Astrocyte of the hippocampus (primary cell): ENCODE data around the gene AK5.
"Not testable (repeated sequence)": the region's sequence is repeated elsewhere in the genome, so short reads cannot be mapped to it uniquely, and the experiment has no call there.

Source experiments
- DNase-seq: peaks from one replicate; pipeline ENCODE4 v3.0.0; 2011; ENCODE audit warnings: low read depth, low spot score

Gene AK5

GRCh38 chr1:77399250-77400086 lies 117.6 kb downstream of the AK5 start:
- DNase-seq = peak; percentile 33

DNA sequence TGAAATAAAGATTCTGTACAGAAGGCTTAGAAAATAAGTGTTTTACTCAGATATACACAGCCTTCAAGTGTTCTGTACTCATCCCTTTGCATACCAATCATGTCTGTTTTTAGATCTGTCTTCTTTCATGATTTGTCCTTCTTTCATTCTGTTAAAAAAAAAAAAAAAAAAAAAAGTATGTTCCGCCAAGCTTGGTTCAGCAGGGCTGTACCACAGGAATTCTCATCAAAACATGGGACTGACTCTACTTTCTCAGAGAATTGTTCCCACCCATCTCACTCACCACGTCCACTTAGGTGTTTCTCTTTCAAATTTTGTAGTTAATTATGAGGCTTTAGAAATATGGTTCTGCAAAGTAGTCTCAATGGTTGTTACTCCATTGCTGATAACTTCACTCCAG lies 119.0 kb downstream of the AK5 start:
- peak; percentile 65 for DNase-seq

- DNase-seq = no peak
Measured at GRCh38 chr1:77401384-77401783, 119.6 kb downstream of the AK5 start.

DNA sequence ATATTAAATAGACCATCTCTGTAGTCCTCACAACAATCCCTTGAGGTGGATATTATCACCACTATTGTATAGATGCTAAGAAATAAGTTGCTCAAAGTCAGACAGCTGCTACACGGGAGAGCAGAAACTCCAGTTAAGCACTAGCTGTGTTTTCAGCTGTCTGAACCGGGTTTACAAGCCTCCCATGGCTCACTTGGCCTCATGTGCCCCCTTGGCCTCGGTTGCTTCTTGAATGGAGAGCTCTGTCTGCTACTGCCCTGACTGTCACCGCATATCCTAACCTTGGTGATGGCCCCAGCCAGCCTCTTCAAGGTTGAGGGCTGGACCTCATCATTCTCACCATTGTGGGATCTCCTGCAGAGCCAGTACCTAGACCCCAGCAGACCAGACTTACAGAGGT lies 123.4 kb downstream of the AK5 start:
- no peak for DNase-seq

DNA sequence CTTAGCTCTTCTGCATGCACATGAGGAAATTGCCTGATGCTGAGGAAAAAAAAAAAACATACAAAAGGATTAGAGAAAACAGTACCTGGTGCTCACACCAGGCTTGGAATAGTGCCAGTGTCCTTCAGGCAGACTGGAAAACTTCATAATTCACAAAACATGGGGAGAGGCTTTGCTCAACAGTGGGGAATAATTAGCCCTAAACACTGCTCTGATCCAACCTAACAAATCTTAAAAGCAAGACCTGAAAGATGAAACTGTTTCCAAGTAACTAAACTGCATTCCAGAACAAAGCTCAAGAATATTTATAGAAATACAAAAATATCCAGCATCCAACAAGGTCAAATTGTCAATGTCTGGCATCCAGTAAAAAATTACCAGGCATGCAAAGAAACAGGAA lies 124.8 kb downstream of the AK5 start:
- peak; percentile 49 for DNase-seq

GRCh38 chr1:77407738-77408375 lies 126.0 kb downstream of the AK5 start:
- DNase-seq = peak; percentile 61

DNA sequence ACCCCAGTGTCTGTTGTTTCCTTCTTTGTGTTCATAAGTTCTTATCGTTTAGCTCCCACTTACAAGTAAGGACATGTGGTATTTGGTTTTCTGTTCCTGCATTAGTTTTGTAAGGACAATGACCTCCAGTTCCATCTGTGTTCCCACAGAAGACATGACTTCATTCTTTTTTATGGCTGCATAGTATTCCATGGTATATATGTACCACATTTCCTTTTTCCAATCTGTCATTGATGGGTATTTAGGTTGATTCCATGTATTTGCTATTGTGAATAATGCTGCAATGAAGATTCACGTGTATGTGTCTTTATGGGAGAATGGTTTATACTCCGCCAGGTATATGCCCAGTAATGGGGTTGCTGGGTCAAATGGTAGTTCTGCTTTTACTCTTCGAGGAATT lies 127.1 kb downstream of the AK5 start:
- DNase-seq = not testable (repeated sequence)

DNA sequence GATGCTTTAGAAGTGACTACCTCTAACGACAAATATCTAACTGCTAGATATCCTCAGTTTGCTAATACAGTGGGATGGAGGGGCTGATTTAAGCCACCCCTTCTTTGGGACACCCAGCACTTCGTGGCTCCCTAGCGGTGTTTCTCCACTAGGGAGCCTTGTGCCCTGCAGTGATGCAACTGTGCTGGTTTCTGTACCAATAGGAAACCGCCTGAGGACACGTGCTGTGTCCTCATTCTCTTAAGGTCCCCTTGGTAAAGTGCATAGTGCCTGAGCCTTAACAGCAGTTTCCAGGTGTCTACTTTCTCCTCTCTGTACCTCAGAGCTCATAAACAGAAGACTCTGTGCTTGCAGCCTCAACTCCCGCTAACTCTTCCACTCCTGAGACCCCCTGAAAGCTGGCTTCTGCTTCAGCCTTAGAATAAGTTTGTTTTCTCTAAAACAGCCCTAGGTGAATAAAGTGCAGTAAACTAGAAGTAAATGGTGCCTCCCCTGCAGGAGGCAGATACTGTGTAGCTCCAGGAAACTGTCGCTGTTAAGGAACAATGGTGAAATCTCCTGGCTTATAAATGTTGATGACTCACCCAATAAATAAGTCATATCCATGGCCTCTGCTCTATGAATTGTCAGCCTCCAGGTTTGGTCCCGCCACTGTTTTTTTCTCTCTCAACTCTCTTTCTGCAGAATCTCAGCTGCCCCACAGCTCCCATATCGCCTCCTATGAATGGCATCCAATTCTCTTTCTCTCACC lies 130.4 kb downstream of the AK5 start:
- peak; percentile 22 for DNase-seq

- DNase-seq = no peak
Measured at GRCh38 chr1:77412820-77413530, 131.2 kb downstream of the AK5 start.

- peak; percentile 3 for DNase-seq
Measured at GRCh38 chr1:77413541-77414335, 131.9 kb downstream of the AK5 start.

DNA sequence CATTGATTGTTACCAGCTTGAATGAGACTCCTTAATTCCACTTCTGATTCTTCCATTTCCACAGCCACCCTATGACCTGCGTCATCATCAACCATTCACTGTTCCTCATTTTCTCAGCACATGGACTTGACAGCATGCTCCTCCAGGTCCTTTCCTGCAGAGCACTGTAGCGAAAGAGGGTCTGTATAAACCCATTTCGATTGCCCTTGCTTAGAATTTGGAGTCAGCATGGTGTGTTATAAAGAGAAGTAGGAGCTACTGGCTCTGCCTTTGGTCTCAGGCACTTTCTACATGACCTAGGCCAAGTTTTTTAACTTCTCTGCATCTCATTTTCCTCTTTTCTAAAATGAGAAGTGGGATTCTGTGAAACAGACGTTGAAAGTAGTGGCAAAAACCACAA lies 133.8 kb downstream of the AK5 start:
- no peak for DNase-seq

DNA sequence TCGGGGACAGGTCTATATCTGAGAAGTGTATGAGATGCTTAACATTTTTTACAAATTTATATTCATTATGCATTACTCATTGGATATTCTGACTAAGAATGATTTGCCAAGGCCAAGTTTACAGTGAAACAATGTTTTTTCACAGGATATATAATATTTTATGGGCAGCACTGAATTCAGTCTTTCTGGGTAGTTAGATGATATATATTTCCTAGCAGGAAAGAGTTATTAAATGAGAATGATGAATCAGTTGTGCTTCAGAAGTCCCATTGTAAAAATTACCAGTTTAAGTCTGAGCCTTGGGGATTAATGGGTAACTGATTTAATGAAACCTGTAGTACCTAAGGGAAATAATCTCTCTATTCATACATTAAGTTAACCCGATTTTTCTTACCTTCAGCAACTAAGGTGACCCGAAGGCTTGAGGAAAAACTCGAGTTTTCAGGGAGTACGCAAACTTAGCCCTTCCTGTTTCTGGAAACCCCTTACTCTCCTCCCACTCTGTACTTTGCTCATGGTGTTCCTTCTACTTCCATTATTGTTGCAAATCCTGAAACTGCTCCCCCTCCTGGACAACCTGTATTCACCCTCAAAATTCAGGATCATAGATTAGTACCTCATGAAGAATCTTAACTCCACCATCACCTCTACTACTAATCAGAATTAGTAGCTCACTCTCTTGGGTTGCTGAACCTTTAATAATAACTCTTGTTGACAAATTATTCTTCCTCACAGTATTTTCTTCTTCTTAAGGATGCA lies 135.1 kb downstream of the AK5 start:
- no peak for DNase-seq

GRCh38 chr1:77418055-77418454 lies 136.2 kb downstream of the AK5 start:
- not testable (repeated sequence) for DNase-seq

DNA sequence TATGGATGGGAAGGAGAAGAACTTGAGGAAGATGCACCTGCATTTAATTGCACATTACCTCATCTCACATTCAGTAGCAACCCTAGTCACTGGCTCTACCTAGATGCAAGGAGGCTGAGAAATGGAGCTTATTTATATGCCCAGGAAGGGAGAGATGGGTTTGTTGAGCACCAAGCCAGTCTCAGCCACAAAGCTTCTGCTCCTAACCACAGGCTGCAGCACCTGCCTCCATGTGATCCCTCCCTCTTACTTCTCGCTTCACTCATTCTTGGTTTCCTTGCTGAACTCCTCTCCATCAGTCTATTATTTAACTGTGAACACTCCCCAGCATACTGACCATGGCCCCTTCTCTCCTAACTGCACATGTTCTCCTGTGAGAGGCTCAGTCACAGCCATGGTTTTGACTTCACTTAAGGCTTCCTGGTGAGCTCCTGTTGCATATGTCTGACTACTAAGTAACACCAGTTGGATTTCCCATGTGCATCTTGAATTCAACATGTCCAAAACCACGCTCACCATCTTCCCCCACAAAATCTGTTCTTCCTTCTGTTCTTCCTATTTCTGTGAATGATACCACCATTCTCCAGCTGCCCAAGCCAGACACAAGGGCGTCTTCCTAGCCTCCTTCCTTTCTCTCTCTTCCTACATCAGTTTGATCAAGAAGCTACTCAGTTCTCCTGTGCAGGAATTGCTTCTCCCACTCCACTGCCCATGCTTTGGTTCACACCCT lies 139.8 kb downstream of the AK5 start:
- DNase-seq = no peak

DNA sequence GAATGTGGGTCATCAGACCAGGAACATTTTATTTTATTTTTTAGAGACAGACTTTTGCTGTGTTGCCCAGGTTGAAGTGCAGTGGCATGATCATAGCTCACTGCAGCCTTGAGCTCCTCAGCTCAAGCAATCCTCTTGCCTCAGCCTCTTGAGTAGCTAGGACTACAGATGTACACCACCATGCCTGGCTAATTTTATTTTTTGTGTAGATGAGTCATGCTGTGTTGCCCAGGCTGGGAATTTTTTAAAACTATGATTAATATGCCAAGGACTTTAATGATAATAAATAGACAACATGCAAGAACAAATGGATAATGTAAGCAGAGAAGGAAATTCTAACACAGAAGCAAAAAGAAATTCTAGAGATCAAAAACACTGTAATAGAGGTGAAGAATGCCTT lies 142.4 kb downstream of the AK5 start:
- no peak for DNase-seq

DNA sequence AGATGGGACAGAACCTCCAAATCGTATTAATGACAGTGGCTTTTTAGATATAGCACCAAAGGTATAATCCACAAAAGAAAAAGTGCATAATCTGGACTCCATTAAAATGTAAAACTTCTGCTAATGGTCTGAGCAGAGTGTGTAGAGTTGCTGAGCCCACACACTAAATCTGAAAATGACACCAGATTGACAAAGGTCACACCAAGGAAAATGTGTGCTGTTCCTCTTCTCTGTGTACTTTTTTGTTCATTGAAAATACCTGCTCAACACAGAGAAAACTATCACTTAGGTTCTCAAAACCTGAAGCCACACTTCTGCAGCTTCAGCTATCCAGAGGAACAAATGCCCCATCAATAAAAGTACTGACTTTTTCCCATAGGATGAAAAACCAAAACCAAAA lies 146.2 kb downstream of the AK5 start:
- no peak for DNase-seq

DNA sequence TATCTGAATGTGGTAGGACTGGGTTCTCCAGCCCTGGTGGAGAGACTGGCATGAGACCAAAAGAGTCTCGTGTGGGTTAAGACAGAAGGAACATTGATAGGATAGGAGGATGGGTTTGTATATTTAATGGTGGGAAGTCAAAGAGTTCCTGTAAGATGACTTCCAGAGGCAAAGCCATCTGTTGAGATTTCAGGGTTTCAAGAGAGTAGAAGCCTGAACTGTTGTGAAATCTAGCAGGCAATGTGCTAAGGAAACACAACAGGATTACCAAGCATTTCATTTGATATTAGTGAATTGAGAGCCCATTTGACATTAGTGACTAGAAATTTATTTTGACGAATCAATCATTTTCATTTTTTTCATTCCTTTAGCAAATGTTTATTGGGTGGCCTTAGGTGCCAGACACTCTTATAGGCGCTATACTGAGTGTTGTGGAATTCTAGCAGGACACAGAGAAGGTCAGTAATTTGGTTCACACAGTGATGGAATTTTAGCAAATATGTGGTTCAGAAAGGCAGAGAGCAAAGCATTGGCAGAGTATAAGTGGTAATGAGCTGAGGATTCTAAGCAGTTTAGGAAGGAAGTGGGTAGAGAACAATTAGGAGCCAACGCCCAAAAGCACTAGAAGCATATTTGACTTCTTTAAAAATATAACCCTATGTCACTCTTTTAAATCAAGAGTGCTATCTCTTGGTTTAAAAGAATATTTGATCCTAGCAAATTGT lies 149.3 kb downstream of the AK5 start:
- DNase-seq = no peak

DNA sequence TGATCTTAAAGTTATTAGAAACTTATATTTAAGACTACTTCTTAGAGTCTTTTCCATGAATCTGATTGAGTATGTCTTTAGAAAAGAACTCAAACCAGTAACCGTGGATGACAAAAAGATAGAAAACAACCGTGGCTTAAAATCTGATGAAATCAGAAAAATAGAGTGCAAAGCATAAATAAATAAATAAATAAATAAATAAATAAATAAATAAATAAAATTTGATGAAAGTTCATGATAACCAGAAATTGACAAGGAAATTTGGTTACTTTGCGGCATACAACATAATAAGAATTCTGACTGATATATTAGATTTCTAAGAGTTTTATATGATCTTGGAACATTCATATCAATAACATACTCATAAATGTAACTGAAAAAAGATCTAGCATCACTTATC lies 152.1 kb downstream of the AK5 start:
- DNase-seq = no peak

DNA sequence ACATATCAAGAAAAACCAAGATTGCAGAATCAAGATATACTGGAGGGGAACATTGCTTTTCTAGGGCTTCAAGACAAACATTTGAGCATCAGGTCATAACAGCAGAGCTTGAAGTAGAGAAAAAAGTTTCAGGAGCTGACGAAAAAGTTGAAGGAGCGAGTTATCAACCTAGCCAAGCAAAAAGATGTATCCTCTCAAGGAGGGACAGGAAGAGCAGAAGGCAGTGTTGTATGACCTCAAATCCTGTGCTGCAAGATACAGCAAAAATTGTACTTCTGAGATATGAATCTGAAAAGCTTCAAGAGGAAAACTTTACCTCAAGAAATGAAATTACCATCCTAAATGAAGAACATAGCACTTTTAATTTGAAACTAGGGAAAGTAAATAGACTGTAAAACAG lies 153.1 kb downstream of the AK5 start:
- DNase-seq = no peak
